Body of pancreas (tissue), 4 donors: ENCODE measurements around the gene DPYD. TPM values are rescaled to one million over a fixed set of nuclear protein-coding genes. Genes with fewer than 3 reads are reported as not detected.

Source experiments
- ATAC-seq: fragments of 150-250 bp; one replicate; pipeline ENCODE4 v1.9.1; 2016
- DNase-seq, 4 donors: peaks; one replicate each; pipeline ENCODE4 v3.0.0-alpha.2; 2019
- H3K27ac ChIP-seq, 4 donors: fragments of 200-600 bp; sonication (generic); 1 replicate in 3 of 4; 2 replicates in 1 of 4; pipeline versions ENCODE4 v1.5.1 to v1.6.1; 2016 to 2019; ENCODE audit warnings: mild to moderate bottlenecking in 1 of 4, mixed read lengths in 1 of 4, moderate library complexity in 1 of 4
- H3K27me3 ChIP-seq, 2 donors: fragments of 200-600 bp; sonication (generic); one replicate each; pipeline ENCODE4 v1.6.0; 2016; ENCODE audit warnings: mild to moderate bottlenecking in 1 of 2
- H3K36me3 ChIP-seq, 2 donors: fragments of 200-600 bp; sonication (generic); replicated peaks in 1 of 2; 2 replicates each; pipeline ENCODE4 v1.5.1; 2016; ENCODE audit warnings: low read depth in 2 of 2; ENCODE audit not compliant: insufficient read depth in 1 of 2
- H3K4me1 ChIP-seq: fragments of 200-600 bp; sonication (generic); one replicate; pipeline ENCODE4 v1.6.0; 2016
- H3K4me3 ChIP-seq, 2 donors: fragments of 200-600 bp; sonication (generic); 1 replicate in 1 of 2; 2 replicates in 1 of 2; pipeline ENCODE4 v1.5.1; 2016 to 2019
- H3K9me3 ChIP-seq, 3 donors: fragments of 200-600 bp; sonication (generic); 1 replicate in 2 of 3; 2 replicates in 1 of 3; pipeline ENCODE4 v1.5.1; 2016
- POLR2A ChIP-seq, 3 donors: fragments of 450-650 bp; IDR thresholded peaks; one replicate each; pipeline ENCODE4 v1.6.1; 2016; ENCODE audit warnings: antibody characterized with exemption in 3 of 3, mild to moderate bottlenecking in 2 of 3
- WGBS, 2 donors: methylation state at CpG; one replicate each; pipeline ENCODE4 v1.1.5; 2017; 5-methylcytosine and 5-hydroxymethylcytosine counted together
- intact Hi-C: fragments of 100-400 bp; cut with DNase I; formaldehyde crosslinking; loops from one replicate; pipeline ENCODE4 v1.15.1; 2023
- total RNA-seq, 2 donors: library from RNA; depleted of rRNA; stranded (reverse); fragments of >200 nt; gene quantifications; one replicate each; pipeline ENCODE4 v1.1.0, GENCODE V29; 2016
- TF ChIP-seq, protein P1 (sequence below), 7 experiments: fragments of 450-650 bp in 4 of 7; fragments of 200-600 bp in 3 of 7; sonication (generic) in 3 of 7; IDR thresholded peaks; one replicate each; pipeline ENCODE4 v1.5.1; 2016 to 2019; ENCODE audit warnings: antibody characterized with exemption in 7 of 7

DPYD gene
- total RNA-seq, 2 donors from 2014 or later = 13.8 to 17.1 TPM

- no peak for DNase-seq
- Histone ChIP-seq H3K4me3 (no peak overlapping the region), H3K36me3 (no peaks in the 10 kb centered on the region), H3K27me3 (no peaks in the 10 kb centered on the region), H3K4me1 (no peaks in the 10 kb centered on the region), H3K27ac (no peak overlapping the region), H3K9me3 (no peaks in the 10 kb centered on the region)
- WGBS, 2 donors = 97 to 100% methylated on average over 1 of the region's 1 CpG
- intact Hi-C loops = no loop called here
- ATAC-seq = no peak
- TF ChIP-seq POLR2A (IDR thresholded peaks at IDR 0.05) = no peak
- TF ChIP-seq, protein P1, sequence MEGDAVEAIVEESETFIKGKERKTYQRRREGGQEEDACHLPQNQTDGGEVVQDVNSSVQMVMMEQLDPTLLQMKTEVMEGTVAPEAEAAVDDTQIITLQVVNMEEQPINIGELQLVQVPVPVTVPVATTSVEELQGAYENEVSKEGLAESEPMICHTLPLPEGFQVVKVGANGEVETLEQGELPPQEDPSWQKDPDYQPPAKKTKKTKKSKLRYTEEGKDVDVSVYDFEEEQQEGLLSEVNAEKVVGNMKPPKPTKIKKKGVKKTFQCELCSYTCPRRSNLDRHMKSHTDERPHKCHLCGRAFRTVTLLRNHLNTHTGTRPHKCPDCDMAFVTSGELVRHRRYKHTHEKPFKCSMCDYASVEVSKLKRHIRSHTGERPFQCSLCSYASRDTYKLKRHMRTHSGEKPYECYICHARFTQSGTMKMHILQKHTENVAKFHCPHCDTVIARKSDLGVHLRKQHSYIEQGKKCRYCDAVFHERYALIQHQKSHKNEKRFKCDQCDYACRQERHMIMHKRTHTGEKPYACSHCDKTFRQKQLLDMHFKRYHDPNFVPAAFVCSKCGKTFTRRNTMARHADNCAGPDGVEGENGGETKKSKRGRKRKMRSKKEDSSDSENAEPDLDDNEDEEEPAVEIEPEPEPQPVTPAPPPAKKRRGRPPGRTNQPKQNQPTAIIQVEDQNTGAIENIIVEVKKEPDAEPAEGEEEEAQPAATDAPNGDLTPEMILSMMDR (IDR thresholded peaks at IDR 0.05) = no peak
Measured at GRCh38 chr1:97340951-97341350, 579.9 kb downstream of the DPYD start.

DNA sequence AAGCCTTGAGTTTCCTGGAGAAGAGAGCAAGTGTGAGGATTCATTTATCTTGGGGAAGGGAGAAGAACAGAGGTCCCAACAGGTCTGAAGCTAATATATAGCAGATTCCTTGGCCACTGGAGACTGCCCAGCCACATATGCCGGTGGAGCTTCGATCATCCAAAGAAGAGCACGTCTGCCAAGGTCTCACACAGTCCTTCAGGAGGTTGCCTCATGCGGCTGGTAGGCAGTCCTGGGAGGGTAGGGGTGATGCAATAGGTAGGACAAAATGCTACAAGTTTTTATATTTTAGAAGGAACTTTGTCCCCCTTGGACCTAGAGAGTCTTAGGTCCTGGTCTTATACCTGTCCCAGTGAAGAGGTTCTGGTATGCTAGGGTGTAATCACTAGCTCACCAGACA is 582.5 kb downstream of the DPYD start:
- intact Hi-C loops = no loop called here
- no peak for ATAC-seq
- Histone ChIP-seq H3K27me3 (no peaks in the 10 kb centered on the region), H3K4me3 (no peak overlapping the region), H3K27ac (no peak overlapping the region), H3K9me3 (no peaks in the 10 kb centered on the region), H3K4me1 (no peaks in the 10 kb centered on the region), H3K36me3 (no peaks in the 10 kb centered on the region)
- 90 to 95% methylated on average over 4 of the region's 4 CpGs for WGBS, 2 donors
- TF ChIP-seq, protein P1 (IDR thresholded peaks at IDR 0.05) = no peak
- no peak for TF ChIP-seq POLR2A (IDR thresholded peaks at IDR 0.05)
- DNase-seq = no peak

GRCh38 chr1:97337250-97338030 is 583.4 kb downstream of the DPYD start:
- intact Hi-C loops = no loop called here
- no peak for ATAC-seq
- TF ChIP-seq POLR2A (IDR thresholded peaks at IDR 0.05) = no peak
- TF ChIP-seq, protein P1 (IDR thresholded peaks at IDR 0.05) = no peak
- no peak overlapping the region for H3K27ac ChIP-seq
- H3K36me3 ChIP-seq = no peaks in the 10 kb centered on the region
- no peaks in the 10 kb centered on the region for H3K9me3 ChIP-seq
- WGBS, 2 donors = 70 to 76% methylated on average over 6 of the region's 6 CpGs
- DNase-seq = no peak
- H3K4me3 ChIP-seq = no peak overlapping the region
- no peaks in the 10 kb centered on the region for H3K27me3 ChIP-seq
- no peaks in the 10 kb centered on the region for H3K4me1 ChIP-seq

- H3K9me3 ChIP-seq = no peaks in the 10 kb centered on the region
- intact Hi-C loops = no loop called here
- no peak for ATAC-seq
- H3K4me1 ChIP-seq = no peaks in the 10 kb centered on the region
- no peaks in the 10 kb centered on the region for H3K36me3 ChIP-seq
- no peak overlapping the region for H3K4me3 ChIP-seq
- 84 to 89% methylated on average over 4 of the region's 4 CpGs for whole genome bisulfite sequencing, 2 donors
- no peak overlapping the region for H3K27ac ChIP-seq
- no peaks in the 10 kb centered on the region for H3K27me3 ChIP-seq
- DNase-seq = no peak
- TF ChIP-seq POLR2A (IDR thresholded peaks at IDR 0.05) = no peak
- TF ChIP-seq, protein P1 (IDR thresholded peaks at IDR 0.05) = no peak
Measured at GRCh38 chr1:97334454-97334853, 586.4 kb downstream of the DPYD start.

DNA sequence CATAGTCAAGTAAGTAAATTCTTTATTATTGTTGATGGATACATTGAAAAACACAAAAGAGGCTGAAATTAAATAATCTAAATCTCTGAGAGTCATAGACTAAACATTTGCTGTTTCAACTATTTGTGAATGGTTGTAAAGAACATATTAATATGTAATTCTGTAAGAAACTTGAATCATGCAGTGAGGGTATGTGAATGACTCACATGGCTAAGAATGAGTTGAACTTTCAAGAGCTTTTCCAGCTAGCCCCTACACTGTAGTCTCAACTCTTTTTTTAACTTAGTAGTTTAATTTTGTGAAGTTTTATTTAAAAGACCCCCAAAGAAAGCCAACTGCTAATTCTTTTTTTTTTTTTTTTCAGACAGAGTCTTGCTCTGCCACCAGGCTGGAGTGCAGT is 588.1 kb downstream of the DPYD start:
- Histone ChIP-seq H3K4me3 (no peak overlapping the region), H3K27me3 (no peaks in the 10 kb centered on the region), H3K27ac (no peak overlapping the region), H3K9me3 (no peaks in the 10 kb centered on the region), H3K36me3 (no peaks in the 10 kb centered on the region), H3K4me1 (no peaks in the 10 kb centered on the region)
- ATAC-seq (no peak), DNase-seq (no peak)
- TF ChIP-seq POLR2A (IDR thresholded peaks at IDR 0.05) = no peak
- TF ChIP-seq, protein P1 (IDR thresholded peaks at IDR 0.05) = no peak
- intact Hi-C loops = no loop called here
